Caki2 (cell line): Measurements from ENCODE around the gene ATG10. TPM values are rescaled to one million over a fixed set of nuclear protein-coding genes. Genes with fewer than 3 reads are reported as not detected.
"Not testable (repeated sequence)": the region's sequence is repeated elsewhere in the genome, so short reads cannot be mapped to it uniquely, and the experiment has no call there.

ENCODE experiments used
- DNase-seq: peaks from one replicate; pipeline ENCODE4 v3.0.0-alpha.2; 2015; ENCODE audit warnings: low read depth
- in situ Hi-C: cut with HindIII; loops from 2 replicates; pipeline ENCODE4 v1.10.0; 2016; ENCODE audit warnings: low sequenced_read_pairs, low pct_unique_long_range_greater_than_20kb, mixed read lengths
- total RNA-seq: library from RNA; depleted of rRNA; stranded (reverse); fragments of >200 nt; shearing (Covaris generic); gene quantifications from 2 replicates; pipeline ENCODE4 v1.2.3, GENCODE V29; 2014; ENCODE audit warnings: low replicate concordance

Gene ATG10
- total RNA-seq, 1 experiment from 2014 or later: 26.8 TPM

DNA sequence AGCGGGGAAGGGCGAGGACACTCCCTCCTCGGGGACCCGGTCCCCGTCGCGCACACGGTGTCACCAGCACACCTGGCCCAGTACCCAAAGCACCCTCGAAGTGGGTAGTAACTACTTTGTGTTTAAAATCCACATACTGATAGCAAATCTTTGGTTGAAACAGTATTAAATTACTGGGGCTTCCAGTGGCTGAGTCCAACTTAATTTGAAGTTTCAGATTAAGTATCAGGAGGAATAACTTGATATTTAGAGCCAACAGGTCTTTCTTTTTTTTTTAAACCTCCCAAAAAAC, 615 bp downstream of the ATG10 start:
- in situ Hi-C loops: no loop called here
- no peak for DNase-seq

- DNase-seq: no peak
- in situ Hi-C loops: no loop called here
Measured at GRCh38 chr5:81980160-81980559, 8.3 kb downstream of the ATG10 start.

- in situ Hi-C loops: no loop called here
Measured at GRCh38 chr5:81980598-81981260, 8.9 kb downstream of the ATG10 start.

DNA sequence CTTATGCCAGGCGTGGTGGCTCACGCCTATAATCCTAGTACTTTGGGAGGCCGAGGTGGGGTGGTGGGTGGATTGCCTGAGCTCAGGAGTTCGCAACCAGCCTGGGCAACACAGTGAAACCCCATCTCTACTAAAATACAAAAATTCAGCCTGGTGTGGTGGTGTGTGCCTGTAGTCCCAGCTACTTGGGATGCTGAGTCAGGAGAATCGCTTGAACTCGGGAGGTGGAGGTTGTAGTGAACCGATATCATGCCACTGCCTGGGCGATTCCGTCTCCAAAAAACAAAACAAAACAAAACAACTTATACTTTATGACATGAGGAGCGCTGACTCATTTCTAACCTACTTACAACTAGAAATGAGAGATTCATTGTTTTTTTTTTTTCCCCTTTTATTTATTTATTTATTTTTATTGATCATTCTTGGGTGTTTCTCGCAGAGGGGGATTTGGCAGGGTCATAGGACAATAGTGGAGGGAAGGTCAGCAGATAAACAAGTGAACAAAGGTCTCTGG, 10.4 kb downstream of the ATG10 start:
- in situ Hi-C loops: not testable (repeated sequence)

More at GRCh38 chr5:81980598-81981260, 8.9 kb downstream of the ATG10 start:
- no peak for DNase-seq

DNA sequence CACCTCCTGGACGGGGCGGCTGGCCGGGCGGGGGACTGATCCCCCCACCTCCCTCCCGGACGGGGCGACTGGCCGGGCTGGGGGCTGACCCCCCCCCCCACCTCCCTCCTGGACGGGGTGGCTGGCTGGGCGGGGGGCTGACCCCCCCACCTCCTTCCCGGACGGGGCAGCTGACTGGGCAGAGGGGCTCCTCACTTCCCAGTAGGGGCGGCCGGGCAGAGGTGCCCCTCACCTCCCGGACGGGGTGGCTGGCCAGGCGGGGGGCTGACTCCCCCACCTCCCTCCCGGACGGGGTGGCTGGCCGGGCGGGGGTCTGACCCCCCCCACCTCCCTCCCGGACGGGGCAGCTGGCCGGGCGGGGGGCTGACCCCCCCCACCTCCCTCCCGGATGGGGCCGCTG, 11.3 kb downstream of the ATG10 start:
- in situ Hi-C loops: not testable (repeated sequence)

More for the DNA sequence above, 10.4 kb downstream of the ATG10 start:
- DNase-seq: not testable (repeated sequence)

DNA sequence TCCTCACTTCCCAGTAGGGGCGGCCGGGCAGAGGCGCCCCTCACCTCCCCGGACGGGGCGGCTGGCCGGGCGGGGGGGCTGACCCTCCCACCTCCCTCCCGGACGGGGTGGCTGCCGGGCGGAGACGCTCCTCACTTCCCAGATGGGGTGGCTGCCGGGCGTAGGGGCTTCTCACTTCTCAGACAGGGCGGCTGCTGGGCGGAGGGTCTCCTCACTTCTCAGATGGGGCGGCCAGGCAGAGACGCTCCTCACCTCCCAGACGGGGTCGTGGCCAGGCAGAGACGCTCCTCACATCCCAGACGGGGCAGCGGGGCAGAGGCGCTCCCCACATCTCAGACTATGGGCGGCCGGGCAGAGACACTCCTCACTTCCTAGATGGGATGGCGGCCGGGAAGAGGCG, 11.7 kb downstream of the ATG10 start:
- in situ Hi-C loops, DNase-seq: not testable (repeated sequence)

More for the DNA sequence above, 11.3 kb downstream of the ATG10 start:
- DNase-seq: not testable (repeated sequence)

DNA sequence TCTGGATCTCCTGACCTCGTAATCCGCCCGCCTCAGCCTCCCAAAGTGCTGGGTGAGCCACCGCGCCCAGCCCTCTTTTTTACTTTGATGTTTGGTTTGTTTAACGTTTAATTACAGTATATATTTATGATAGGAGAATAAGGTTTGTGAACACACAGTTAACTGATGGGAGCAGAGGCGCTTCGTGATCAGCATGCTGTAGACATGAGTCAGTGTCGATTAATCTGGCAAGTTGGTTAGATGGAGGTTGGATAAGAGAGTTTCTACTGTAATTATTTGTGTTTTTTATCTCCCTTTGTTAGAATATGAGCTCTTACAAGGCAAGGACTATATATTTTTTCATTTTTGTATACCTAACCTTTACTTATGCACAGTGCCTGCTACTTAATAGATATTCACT, 14.3 kb downstream of the ATG10 start:
- in situ Hi-C loops: no loop called here

DNA sequence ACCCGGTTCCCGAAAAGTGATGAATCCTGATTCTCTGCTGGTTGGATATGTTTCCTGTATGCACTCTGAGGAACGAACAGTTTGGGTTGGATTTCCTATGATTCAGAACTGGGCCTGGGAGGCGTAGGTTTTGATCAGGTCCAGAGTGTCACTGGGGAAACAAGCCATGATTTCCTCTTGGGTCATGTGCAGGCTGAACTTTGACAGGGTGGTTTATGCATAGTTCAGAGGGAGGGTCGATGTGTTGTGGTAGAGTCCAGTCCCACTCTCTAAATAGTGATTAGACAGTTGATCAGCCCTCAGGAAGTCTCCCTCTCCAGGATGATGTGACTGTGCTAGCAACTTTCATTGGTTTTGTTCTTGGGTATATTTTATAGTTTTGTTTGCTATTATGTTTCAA, 17.4 kb downstream of the ATG10 start:
- in situ Hi-C loops: no loop called here
- DNase-seq: no peak

More for the DNA sequence above, 14.3 kb downstream of the ATG10 start:
- DNase-seq: no peak

DNA sequence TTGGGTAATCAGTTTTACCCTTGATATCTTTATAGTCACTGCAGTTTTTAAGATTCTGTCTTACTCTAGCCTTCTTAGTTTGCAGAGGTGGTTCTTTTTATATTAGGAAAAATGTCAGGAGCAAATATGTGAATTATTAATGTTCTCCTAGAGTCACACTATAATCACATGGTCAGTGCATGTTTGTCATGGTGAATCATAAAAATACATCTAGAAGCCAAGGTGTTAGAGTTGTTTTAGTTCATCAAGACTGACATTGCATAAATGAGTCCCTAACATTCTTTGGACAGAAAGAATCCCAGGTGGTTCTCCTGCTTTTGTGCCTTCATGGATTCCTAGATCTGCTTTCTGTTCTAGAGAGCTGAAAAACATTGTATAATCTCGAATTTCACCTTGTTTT, 22.9 kb downstream of the ATG10 start:
- DNase-seq: no peak
- in situ Hi-C loops: no loop called here

DNA sequence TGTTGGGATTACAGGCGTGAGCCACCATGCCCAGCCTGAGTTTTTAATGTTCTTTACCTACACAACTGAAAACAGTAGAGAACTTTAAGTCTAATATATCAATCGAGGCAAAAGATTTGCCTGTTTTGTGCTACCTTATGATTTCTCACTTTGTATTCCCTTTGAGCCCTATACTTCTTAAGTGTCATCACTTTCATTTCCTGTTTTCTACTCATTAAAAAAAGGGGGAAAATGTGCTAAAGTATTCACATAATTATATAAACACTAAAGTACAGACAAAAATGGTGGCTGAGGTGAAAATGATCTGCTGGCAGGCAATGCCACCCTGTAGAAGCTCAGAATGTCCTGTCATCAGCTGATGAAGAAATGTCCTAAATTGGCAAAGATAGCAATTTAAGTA, 23.6 kb downstream of the ATG10 start:
- no peak for DNase-seq
- in situ Hi-C loops: no loop called here

DNA sequence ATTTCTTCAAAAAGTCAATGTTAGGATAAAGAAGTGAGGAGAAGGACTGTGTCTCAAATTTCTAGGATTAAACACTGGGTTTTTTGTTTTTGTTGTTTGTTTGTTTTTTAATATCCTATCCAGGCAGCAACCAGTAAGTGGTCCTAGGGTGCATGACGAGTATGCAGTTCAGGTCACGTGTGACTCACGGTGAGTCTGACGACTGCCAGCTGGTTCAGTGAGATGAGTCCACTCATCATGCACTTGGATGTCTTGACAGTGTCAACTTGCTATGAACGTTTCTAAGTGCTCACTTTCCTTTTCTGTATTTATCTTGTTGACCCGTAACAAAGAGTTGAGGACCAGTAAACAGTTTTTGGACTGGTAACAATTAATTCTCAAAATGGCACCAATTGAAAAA, 32.7 kb downstream of the ATG10 start:
- in situ Hi-C loops: no loop called here
- DNase-seq: no peak

DNA sequence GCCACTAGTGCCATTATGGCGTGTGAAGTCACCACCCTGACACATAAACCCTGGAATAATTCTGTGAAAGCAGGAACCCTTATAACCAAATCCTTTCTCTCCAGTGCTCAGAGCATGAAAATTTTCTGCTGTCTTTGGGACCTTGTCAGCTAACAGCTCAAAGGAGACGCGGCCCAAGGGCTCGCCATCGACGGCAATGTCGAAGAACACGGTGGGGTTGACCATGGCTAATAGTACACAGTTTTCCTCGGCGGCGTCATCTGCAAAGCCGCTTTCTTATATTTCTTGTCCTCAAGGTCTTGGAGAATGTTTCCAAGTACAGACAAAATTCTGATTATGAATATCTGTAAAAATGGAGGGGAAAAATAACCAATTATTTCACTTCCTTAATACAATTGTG, 38.0 kb downstream of the ATG10 start:
- not testable (repeated sequence) for DNase-seq

DNA sequence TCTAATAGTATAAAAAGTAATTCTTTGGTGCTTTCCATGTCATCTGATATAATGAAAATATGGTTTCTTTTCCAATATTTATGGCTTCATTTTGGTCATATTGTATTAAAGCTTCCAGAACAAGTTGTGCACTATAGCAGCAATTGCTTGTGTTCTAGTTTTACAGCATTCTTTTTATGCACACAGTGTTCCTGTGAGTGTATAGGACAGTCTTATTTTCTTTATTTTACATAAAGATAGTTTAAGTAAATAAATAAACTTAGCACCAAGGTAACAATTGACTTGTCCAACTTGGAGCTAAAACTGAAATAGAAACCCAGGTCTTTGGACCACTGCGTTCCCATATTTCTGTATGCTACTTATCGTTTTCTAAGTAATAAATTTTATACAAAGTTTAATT, 38.9 kb downstream of the ATG10 start:
- in situ Hi-C loops: no loop called here
- no peak for DNase-seq

More for the DNA sequence above, 38.0 kb downstream of the ATG10 start:
- in situ Hi-C loops: not testable (repeated sequence)

- no peak for DNase-seq
- in situ Hi-C loops: no loop called here
Measured at GRCh38 chr5:82011761-82012160, 39.9 kb downstream of the ATG10 start.

GRCh38 chr5:82014644-82015043, 42.8 kb downstream of the ATG10 start:
- in situ Hi-C loops, DNase-seq: not testable (repeated sequence)

- in situ Hi-C loops: no loop called here
- DNase-seq: no peak
Measured at GRCh38 chr5:82018462-82018861, 46.6 kb downstream of the ATG10 start.

GRCh38 chr5:82019342-82020138, 47.7 kb downstream of the ATG10 start:
- no peak for DNase-seq
- in situ Hi-C loops: no loop called here

GRCh38 chr5:82022499-82022898, 50.7 kb downstream of the ATG10 start:
- DNase-seq: no peak
- in situ Hi-C loops: no loop called here

DNA sequence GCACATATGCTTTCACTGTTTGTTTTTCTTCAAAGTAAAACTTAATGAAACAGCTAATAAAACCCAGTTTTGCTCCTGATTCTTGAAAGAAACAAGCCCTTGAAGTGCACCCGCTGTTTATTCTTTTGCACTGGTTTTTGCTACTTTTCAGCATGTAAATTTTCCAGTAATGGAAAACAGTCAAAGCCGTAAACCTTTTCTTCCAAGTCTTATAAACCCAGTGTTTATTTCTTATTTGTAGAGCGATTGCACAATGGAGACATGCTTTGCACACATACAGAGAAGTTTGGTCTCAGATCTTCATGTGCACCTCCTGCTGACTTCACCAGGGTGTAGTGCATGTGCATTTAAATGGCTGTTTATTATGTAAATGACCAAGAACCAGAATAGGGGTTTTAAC, 51.8 kb downstream of the ATG10 start:
- in situ Hi-C loops: no loop called here
- no peak for DNase-seq
